Neutrophil (primary cell): ENCODE measurements around the gene HAL.

ENCODE experiments used
- H3K27ac ChIP-seq: fragments of 200-600 bp; sonication (generic); 2 replicates; pipeline ENCODE4 v1.5.1; 2016; ENCODE audit warnings: mild to moderate bottlenecking, moderate library complexity
- H3K27me3 ChIP-seq: fragments of 200-600 bp; sonication (generic); 2 replicates; pipeline ENCODE4 v1.6.0; 2016; ENCODE audit warnings: mild to moderate bottlenecking
- H3K36me3 ChIP-seq: fragments of 200-600 bp; sonication (generic); 2 replicates; pipeline ENCODE4 v1.5.1; 2017
- H3K4me1 ChIP-seq, 2 experiments: fragments of 200-600 bp in 1 of 2; sonication (generic) in 1 of 2; 1 replicate in 1 of 2; 2 replicates in 1 of 2; pipeline versions ENCODE4 v1.5.1 to v1.6.1; 2013 to 2016; ENCODE audit warnings: low read depth in 1 of 2, low read length in 1 of 2, mild to moderate bottlenecking in 1 of 2, moderate library complexity in 1 of 2; ENCODE audit not compliant: control insufficient read depth in 1 of 2, insufficient read depth in 1 of 2
- H3K4me3 ChIP-seq, 2 experiments: fragments of 200-600 bp in 1 of 2; sonication (generic) in 1 of 2; 1 replicate in 1 of 2; 2 replicates in 1 of 2; pipeline ENCODE4 v1.5.1; 2013 to 2016; ENCODE audit warnings: low read depth in 1 of 2, low read length in 1 of 2, mild to moderate bottlenecking in 1 of 2, moderate library complexity in 1 of 2
- H3K9me3 ChIP-seq: fragments of 200-600 bp; sonication (generic); 2 replicates; pipeline ENCODE4 v1.5.1; 2016
- CTCF ChIP-seq: fragments of 200-600 bp; sonication (generic); IDR thresholded peaks from 2 replicates; pipeline ENCODE4 v1.5.1; 2016; ENCODE audit warnings: antibody characterized with exemption

HAL gene

GRCh38 chr12:96006727-96007126 lies 10.6 kb upstream of the HAL start:
- no peaks in the 10 kb centered on the region for H3K9me3 ChIP-seq
- TF ChIP-seq CTCF = no peak
- no peak overlapping the region for H3K4me3 ChIP-seq
- H3K36me3 ChIP-seq = peaks cover 99% of the 10 kb centered on the region
- no peak overlapping the region for H3K27ac ChIP-seq
- H3K27me3 ChIP-seq = no peaks in the 10 kb centered on the region
- H3K4me1 ChIP-seq = peaks cover 0 to 4% of the 10 kb centered on the region in 2 experiments

GRCh38 chr12:96000858-96001257 lies 4.7 kb upstream of the HAL start:
- H3K4me3 ChIP-seq = no peak overlapping the region
- TF ChIP-seq CTCF = no peak
- H3K27me3 ChIP-seq = no peaks in the 10 kb centered on the region
- peaks cover 72% of the 10 kb centered on the region for H3K36me3 ChIP-seq
- H3K4me1 ChIP-seq = peaks cover 28 to 30% of the 10 kb centered on the region in 2 experiments
- H3K9me3 ChIP-seq = no peaks in the 10 kb centered on the region
- peak overlapping the region; percentile 98 for H3K27ac ChIP-seq

GRCh38 chr12:95999484-95999883 lies 3.3 kb upstream of the HAL start:
- peaks cover 59% of the 10 kb centered on the region for H3K36me3 ChIP-seq
- no peak for TF ChIP-seq CTCF
- peaks cover 41 to 44% of the 10 kb centered on the region in 2 experiments for H3K4me1 ChIP-seq
- H3K27me3 ChIP-seq = no peaks in the 10 kb centered on the region
- peak overlapping the region; percentile 98 for H3K27ac ChIP-seq
- no peak overlapping the region for H3K4me3 ChIP-seq
- no peaks in the 10 kb centered on the region for H3K9me3 ChIP-seq

- peaks cover 48 to 50% of the 10 kb centered on the region in 2 experiments for H3K4me1 ChIP-seq
- peak overlapping the region; percentile 78 to 79 for H3K4me3 ChIP-seq
- no peaks in the 10 kb centered on the region for H3K9me3 ChIP-seq
- peaks cover 59% of the 10 kb centered on the region for H3K36me3 ChIP-seq
- peak overlapping the region; percentile 98 for H3K27ac ChIP-seq
- H3K27me3 ChIP-seq = no peaks in the 10 kb centered on the region
- TF ChIP-seq CTCF = peak; percentile 91
Measured at GRCh38 chr12:95998611-95999286, 2.6 kb upstream of the HAL start.

- Histone ChIP-seq H3K27ac (peak overlapping the region; percentile 98), H3K9me3 (no peaks in the 10 kb centered on the region)
- TF ChIP-seq CTCF = no peak
Measured at GRCh38 chr12:95997911-95998510, 1.9 kb upstream of the HAL start.

More at GRCh38 chr12:95997911-95998510, 1.9 kb upstream of the HAL start:
- H3K27me3 ChIP-seq = no peaks in the 10 kb centered on the region
- H3K36me3 ChIP-seq = peaks cover 59% of the 10 kb centered on the region
- H3K4me3 ChIP-seq = peak overlapping the region; percentile 78 to 79
- peaks cover 48 to 50% of the 10 kb centered on the region in 2 experiments for H3K4me1 ChIP-seq
